ENCODE measurements around the gene DENR. TPM values are rescaled to one million over a fixed set of nuclear protein-coding genes. Genes with fewer than 3 reads are reported as not detected.

DENR gene
- total and polyA plus RNA-seq, 2 of the 8 experiments (the other 6 are each of a cell fraction or from before 2014, with no cell fraction given): 26.9 to 84.0 TPM

- H4K5ac ChIP-seq (ENCODE audit: insufficient read length, low read depth, low read length): no peak overlapping the region
- 57% methylated on average over 10 of the region's 10 CpGs; no CpG with 5 or more reads in 1 of the 2 experiments for WGBS, 2 experiments (ENCODE audit: extremely low coverage in 1 of 2, insufficient coverage in 1 of 2, insufficient read length in 1 of 2, insufficient replicate concordance in 2 of 2, low coverage in 1 of 2, low lambda C conversion rate in 2 of 2, missing lambda C conversion rate in 1 of 2)
- H3K4me3 ChIP-seq (ENCODE audit: extremely low read depth in 1 of 4, insufficient read depth in 2 of 4, low read depth in 3 of 4, low read length in 4 of 4): no peak overlapping the region
- H4K8ac ChIP-seq (ENCODE audit: extremely low read depth, insufficient read depth, low read length): no peak overlapping the region
- ChIA-PET CTCF (ENCODE audit: partially characterized antibody) (interaction anchor here (0.7 to 4.2 kb wide), 48 partner anchors 8 to 669 kb away, joined by 3 to 43 read pairs (median 4); partner anchors contain the start of gene HIP1R), POLR2A (ENCODE audit: partially characterized antibody) (interaction anchor here (1.2 to 1.4 kb wide), 2 partner anchors 20 to 30 kb away, joined by 3 to 5 read pairs; no protein-coding TSS in a partner anchor)
- H2BK20ac ChIP-seq (ENCODE audit: low read length): no peak overlapping the region
- H3K79me2 ChIP-seq (ENCODE audit: control insufficient read depth in 1 of 2, insufficient read depth in 2 of 2, low read length in 2 of 2): no peaks in the 10 kb centered on the region
- H2BK12ac ChIP-seq (ENCODE audit: low read depth, low read length): no peak overlapping the region
- no peak overlapping the region for H3K56ac ChIP-seq (replicated peaks; ENCODE audit: insufficient read length, low read depth, low read length)
- no peaks in the 10 kb centered on the region for H3K79me1 ChIP-seq (ENCODE audit: low read depth, low read length)
- no peak overlapping the region for H3K9ac ChIP-seq (replicated peaks in 1 of 4; ENCODE audit: extremely low read depth in 1 of 4, low read depth in 3 of 4, low read length in 3 of 4)
- no peak overlapping the region for H3K4me2 ChIP-seq (ENCODE audit: insufficient read depth in 1 of 2, low read depth in 2 of 2, low read length in 2 of 2)
- H3K18ac ChIP-seq (ENCODE audit: extremely low read depth, low read length): no peak overlapping the region
- H2BK5ac ChIP-seq (ENCODE audit: low read depth, low read length): no peak overlapping the region
- H2BK120ac ChIP-seq (replicated peaks; ENCODE audit: low read depth, low read length): no peak overlapping the region
- H3K14ac ChIP-seq (ENCODE audit: insufficient read length): no peak overlapping the region
- no peaks in the 10 kb centered on the region for H4K20me1 ChIP-seq (replicated peaks in 1 of 2; ENCODE audit: control insufficient read depth in 1 of 2, insufficient read depth in 2 of 2, low read length in 2 of 2)
- H4K91ac ChIP-seq (replicated peaks; ENCODE audit: insufficient read length, low read length): no peak overlapping the region
- no peaks in the 10 kb centered on the region for H3K36me3 ChIP-seq (ENCODE audit: control insufficient read depth in 2 of 4, insufficient read depth in 4 of 4, low read length in 3 of 4)
- no peaks in the 10 kb centered on the region for H3K27me3 ChIP-seq (replicated peaks in 1 of 4; ENCODE audit: control insufficient read depth in 3 of 4, extremely low read depth in 1 of 4, insufficient read depth in 3 of 4, low read length in 3 of 4)
- no peak overlapping the region for H3K4ac ChIP-seq (replicated peaks; ENCODE audit: insufficient read length, low read depth, low read length)
- no peaks in the 10 kb centered on the region for H3K9me3 ChIP-seq (ENCODE audit: insufficient read depth in 2 of 2, low read depth in 1 of 2, low read length in 1 of 2)
- peaks cover 0 to 3% (median 0%) of the 10 kb centered on the region in 4 experiments; a peak in 2 of 7 replicates for H3K4me1 ChIP-seq (replicated peaks in 1 of 4; ENCODE audit: control insufficient read depth in 3 of 4, insufficient read depth in 4 of 4, low read length in 3 of 4)
- H3K23me2 ChIP-seq (ENCODE audit: low read depth, low read length): no peaks in the 10 kb centered on the region
- DNase-seq (ENCODE audit: low read depth in 1 of 2, low spot score in 2 of 2) (no peak), FAIRE-seq (peak; percentile 86)
- H2AK5ac ChIP-seq (ENCODE audit: low read depth, low read length): no peak overlapping the region
- no peak overlapping the region for H3K23ac ChIP-seq (ENCODE audit: insufficient read length)
- H3K27ac ChIP-seq (ENCODE audit: low read depth, low read length): no peak overlapping the region
- H2AFZ ChIP-seq (ENCODE audit: low read length): no peak overlapping the region; the same call in 1 of the 2 replicates
- no peak overlapping the region for H2BK15ac ChIP-seq (ENCODE audit: low read length)
Measured at GRCh38 chr12:122793685-122794106, 41.1 kb downstream of the DENR start.

All from H1 (cell line).